Fibroblast of the conjunctiva (primary cell): ENCODE measurements around the gene HPSE2.
A peak's percentile ranks its signal among the peaks of the same experiment; 100 is the strongest.

Experiments
- DNase-seq: peaks from one replicate; pipeline ENCODE4 v3.0.0-alpha.2; 2010; ENCODE audit warnings: low read depth

The HPSE2 gene

DNA sequence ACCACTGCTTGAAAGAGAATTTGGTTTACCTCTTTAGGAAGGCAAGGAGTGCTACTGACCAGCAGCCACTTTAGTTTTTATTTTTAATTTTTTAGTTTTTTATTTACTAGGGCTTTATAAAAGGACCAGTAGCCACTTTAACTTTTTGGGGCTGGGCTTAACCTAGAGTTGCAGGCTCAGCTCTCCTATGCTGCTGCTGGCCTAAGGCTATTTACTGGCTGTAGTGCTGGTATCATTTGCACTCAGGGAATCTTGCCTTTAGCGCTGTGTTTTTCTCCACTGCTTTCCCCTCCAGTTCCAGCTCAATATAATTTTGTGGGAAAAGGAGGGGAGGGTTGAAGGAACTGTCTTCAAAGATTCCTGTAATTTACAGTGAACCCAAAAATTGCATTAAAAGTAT is 802.3 kb downstream of the HPSE2 start:
- no peak for DNase-seq

DNA sequence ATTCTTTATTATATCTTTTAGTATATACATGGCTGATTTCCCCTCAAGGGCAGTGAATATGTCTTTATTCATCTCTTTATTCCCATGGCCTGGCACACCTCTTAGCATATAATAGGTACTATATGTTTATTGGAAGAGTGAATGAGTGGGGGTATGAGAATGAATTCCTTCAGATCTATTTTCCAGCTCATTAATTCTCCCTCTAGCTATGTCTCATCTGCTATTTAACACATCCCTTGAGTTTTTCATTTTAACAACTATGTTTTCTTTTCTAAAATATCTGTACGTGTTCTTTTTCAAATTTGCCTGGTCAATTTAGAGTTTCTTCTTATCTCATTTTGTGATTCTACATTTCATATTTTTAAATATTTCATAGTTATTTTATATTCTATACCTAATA is 803.3 kb downstream of the HPSE2 start:
- no peak for DNase-seq

DNA sequence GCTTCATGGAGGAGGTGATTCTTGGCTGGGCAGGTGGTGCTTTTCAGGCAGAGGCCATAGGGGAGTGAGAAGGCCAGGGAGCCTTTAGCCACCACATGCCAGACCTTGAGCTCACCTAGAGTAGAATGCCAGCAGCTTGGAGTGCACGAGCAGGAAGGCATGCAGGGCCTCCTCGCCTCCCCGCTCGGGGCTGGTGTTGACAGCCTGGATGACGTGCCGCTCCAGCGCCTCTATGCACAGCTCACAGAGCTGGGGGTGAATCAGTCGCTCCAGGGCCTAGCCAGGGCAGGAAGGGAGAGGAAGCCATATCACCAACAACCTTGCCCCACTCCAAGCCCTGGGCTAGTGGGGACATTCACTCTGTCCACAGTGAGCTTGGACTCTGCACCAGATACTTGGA is 804.6 kb downstream of the HPSE2 start:
- DNase-seq: no peak

DNA sequence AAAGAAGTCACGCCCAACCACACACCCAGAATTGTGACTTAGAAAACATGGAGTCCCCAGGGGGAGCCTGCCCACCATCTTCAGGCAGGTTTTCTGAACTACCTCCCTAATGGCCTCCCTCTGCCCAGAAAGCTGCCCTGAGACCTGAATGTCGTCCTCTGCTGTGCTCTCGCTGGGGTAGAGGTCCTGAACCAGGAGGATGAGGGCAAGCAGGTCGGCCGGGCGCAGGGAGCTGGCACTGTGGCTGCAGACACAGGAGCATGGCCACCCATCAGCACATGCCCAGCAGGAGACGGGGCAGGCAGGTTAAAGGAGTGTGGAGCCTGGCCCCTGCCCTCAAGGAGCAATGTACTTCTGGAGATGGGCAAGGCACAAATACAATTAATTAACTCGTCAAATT is 805.2 kb downstream of the HPSE2 start:
- no peak for DNase-seq

DNA sequence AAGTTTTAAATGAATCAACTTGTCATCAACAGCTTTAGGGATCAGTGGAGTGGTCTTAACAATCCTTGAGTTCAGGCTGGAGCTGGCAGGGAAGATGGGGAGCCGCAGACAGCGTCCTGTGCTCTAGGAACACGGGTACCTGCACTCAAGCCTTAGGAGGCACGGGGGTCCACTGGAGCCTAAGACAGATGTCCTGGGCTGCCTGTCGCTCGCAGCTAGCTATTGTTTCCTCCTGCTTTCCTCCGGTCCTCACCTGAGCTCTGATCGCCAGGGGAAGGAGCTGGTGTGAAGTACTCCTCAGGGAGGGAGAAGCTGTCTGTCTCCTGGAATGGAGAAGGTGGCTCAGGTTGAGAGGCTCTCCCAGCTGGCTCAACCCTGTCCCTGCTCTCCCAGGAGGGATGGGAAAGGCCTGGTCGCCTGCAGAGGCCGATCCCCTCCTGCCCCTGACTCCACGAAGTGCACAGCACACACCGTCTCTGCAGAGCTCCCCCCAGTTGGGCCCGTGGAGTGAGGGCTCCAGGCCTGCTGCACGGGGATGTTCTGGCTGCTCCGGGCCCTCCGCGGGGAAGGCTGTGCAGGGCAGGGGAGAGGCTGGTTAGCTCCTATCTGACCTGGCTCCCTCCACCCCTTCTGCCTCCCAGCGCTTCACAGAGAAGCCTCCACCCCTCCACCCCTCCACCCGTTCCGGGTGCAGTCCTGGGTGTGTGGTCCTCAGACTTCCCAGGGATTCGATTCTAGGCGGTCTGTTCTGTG is 806.2 kb downstream of the HPSE2 start:
- DNase-seq: no peak

DNA sequence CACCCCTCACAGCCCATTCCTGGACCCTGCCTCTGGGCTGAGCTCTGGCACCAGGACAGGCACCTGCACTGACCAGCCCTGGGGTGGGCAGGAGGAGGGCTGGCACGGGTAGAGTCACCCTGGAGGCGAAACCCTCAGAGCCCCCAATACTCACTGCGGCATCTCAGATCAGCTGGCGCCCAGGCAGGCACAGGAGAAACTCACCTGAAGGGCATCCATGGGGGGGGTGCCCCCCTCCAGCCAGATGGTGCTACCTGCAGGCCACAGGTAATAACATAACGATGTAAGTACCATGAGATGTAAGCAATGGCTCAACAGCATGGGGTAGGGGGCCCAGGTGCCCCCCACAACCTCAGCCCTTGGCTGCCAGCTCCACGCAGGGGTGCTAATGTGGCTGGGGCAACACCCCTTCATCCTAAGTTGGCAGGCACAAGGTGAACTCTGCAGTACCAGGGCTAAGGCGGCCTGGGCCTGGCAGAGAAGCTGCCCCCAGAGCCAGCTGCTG is 808.6 kb downstream of the HPSE2 start:
- DNase-seq: no peak

DNA sequence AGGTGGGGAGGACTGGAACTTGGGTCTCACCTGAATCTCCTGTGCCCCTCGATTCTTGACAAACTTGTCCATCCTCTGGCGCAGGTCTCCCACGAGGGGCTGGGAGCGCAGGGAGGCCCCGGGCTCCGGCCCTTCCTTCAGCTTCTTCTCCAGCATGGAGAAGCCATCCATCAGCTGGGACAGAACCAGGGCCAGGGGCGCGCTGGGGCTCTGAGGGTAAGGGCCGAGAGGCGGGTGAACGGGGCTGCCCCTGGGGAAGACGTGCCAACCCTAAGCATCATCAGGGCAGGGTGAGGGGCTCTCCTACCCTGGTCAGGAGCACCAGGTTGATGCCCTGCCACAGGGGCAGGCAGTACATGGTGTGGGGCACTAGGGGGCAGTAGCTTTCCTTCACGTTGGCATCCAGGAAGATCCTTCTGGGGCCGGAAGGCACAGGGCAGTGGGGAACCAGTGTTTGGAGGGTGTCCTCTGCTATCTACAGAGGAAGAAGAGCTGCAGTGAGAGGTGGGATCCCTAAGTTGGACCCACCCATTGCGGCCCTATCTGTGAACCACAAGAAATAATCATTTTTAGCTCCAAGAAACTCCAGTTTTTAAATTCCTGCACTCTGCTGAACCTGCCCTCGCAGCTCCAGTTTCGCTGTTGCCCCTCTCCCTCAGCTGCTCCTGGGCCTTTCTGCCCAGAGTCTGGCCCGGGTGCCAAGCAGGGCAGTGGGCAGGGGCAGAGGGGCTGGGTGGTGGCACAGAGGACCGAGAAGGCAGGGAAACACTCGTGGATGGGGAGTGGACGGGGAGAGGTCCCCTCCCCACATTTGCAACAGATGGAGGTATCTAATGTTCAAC is 809.9 kb downstream of the HPSE2 start:
- no peak for DNase-seq

DNA sequence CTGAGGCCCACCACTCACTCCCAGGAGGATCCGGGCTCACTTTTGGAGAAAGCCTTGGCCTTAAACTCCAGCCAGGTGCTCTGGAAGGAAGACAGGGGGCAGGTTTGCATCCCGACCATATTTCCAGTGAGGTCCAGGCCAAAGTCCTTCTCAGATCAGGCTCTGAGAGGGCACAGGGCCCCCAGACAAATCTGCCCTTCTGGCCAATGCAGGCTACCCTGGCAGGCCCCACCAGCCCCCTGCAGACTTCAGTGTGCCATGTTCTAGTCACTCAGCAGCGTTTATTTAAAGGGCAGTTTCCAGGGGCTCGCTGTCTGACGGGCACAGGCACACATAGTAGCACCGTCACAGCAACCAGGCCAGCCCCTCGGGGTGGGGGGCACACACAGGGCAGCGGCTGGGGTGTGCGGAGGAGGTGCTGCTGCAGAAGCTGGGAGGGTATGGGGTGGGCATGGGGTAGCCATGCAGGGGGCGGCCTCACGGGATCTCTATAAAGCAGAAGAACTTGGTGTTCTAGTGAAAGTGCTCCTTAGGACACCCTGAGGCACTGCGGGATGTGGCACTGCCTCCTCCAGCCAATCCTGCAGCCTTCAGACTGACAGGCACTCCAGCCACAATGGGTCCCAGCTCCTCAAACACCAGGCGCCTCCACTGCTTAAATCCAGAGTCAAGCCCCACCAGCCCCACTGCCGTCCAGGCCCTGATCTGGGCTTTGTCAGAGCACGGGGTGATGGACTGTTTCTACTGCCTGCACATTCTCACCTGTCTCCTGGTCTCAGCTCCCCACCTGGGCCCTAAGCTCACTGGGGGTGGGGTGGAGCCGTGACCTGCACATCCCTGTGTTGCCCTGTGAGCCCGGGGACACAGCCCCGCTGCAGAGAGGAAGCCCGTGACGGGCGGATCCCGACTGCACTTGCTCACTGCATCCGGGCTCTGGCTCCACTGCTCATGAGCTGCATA is 811.1 kb downstream of the HPSE2 start:
- no peak for DNase-seq

DNA sequence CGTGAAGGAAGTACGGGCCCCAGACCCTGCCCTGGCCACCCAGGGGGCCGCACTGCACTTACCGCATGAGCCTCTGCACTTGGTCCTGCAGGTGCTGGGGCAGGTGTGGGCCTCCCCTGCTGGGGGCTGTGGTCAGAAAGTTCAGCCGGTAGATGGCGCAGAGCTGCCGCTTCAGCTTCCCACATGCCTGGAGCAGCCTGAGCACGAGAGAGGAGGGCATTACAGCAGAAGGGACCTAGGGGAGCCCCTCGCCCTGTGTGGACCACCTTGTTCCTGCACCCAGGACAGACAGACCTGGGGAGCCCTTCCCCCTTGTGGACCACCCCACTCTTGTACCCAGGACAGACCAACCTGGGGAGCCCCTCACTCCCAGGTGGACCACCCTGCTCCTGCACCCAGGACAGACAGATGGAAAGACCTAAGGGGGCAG is 811.9 kb downstream of the HPSE2 start:
- DNase-seq: no peak

DNA sequence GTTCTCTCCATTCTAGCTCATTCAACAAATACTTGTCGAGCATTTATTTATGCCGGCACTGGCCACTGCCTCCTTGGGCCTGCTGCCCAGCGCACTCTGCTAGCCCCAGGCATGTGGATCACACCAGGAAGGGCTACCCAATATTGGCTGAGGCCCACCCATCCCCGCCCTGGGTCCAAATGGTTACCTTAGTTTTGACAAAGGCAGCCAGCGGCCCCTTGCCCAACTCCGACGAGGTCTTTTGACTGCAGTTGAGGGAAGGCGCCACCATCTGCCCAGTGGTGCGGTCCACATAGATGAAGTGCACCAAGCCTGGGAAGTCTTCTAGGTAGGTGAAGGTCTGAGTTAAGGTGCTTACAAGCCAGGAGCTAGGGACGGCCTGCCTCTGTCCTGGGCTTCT is 813.5 kb downstream of the HPSE2 start:
- no peak for DNase-seq

DNA sequence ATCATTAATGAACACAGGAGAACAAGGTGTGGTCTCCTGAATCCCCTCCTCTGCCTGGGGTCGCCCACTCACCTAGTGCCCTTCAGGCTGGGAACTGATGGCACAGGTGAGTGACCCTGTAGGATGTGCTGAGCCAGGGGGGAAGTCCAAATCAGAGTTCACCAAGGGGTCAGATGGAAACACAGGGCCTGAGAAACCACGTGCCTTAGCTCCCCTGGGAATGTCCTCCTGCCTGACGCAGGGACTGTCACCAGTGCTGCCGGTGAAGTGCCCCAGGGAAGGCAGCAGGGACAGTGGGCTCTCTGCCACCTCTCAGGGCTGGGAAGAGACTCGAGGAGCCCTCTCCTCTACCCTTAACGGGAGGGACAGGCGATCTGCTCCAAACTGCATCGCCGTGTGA is 814.9 kb downstream of the HPSE2 start:
- no peak for DNase-seq

DNA sequence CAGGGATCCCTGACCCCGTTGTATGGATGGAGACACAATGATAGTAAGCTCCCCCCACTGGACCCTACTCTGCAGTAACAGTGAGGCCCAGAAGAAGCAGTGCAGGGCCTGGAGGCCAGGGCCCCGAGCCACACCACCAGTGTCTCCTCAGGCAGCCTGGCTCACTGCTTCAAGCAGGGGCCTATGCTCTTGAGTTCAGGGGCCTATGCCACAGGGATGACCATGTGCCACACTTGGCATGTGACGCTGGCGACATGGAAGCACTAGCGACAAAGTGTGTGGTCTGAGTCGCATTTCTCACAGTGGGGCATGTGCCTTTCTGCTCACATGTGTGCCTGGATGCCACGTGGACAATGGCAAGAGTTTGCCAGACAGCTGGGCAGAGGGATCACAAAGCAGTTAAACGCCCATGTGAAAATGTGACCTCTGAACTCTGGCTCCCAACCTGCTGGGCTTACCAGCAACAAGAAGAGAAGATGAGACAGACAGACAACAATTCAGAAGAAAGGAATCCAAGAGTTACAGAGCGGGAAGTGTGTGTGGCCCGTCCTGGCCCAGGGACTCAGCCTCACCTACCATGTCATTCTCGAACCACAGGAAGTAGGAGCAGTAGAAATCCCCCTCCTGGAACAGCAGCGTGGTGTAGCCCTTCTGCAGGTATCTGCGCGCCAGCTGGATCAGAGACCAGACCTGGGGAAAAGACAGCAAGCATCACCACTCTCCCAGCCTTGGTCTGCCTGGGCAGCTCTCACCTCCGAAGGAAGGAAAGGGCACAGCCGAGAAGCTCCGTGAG is 816.0 kb downstream of the HPSE2 start:
- DNase-seq: no peak

DNA sequence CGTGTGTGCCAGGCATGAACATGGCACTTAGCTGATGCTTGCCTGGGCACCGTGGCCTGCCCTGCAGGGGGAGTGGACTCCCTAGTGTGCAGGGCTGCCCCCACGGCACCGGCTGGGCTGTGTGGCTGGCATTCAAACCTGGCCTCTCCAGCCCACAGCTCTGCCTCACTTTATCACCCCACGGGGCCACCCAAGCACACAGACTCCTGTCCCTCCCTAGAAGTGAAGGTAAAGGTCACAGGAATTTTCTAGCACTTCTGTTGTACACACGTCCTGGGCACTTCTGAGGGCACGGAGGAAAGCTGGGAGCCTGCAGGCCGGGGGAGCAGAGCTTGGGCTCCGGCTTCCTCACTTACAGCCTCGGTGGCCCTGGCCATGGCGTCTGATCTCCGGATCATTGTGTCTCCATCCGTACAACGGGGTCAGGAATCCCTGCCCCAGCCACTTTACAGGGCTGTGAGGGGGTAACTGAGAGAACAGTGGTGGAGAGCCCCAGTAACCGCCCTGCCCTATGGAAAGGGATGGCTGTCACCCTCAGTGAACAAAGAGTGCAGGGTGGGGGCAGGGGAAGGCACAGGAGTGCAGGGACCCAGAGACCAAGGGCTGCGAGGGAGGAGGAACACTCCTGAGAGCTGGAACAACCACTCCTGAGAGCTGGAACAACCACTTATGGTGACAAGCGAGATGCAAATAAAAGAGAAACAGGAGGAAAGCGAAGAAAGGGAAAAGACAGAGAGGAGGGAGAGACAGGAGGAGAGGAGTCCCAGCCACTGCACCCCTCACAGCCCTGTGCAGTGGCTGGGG is 816.8 kb downstream of the HPSE2 start:
- DNase-seq: no peak

DNA sequence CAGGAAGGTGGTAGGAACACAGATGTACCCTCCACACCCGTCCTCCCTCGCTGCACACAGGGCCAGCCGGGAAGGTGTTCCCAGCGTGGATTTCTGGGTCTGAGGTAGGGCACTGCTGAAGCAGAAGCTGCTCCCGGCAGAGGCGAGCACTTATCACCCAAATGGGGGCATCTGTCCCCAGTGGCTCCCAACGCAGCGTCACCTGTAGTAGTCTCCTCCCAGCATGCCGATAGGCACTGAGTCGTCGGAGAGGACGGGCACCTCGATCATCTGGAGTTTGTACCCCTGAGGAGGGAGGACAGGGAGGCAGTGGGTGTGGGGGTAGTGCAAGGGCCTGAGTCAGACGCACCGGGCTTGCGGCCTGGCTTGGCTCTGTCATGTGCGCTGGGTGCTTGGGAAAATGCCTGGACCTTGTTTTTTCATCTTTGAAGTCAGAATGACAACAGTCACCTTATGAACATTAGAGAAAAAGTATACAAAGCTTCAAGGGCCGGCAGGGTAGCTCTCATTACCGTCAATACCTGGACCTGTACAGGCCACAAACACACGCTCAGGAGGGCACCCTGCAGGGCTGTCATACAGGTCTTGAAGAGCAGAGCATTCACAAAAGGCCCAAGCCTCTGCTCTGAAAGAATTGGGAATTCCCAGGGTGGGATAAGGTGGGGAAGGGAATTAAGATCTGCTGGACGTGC is 817.5 kb downstream of the HPSE2 start:
- DNase-seq: no peak

DNA sequence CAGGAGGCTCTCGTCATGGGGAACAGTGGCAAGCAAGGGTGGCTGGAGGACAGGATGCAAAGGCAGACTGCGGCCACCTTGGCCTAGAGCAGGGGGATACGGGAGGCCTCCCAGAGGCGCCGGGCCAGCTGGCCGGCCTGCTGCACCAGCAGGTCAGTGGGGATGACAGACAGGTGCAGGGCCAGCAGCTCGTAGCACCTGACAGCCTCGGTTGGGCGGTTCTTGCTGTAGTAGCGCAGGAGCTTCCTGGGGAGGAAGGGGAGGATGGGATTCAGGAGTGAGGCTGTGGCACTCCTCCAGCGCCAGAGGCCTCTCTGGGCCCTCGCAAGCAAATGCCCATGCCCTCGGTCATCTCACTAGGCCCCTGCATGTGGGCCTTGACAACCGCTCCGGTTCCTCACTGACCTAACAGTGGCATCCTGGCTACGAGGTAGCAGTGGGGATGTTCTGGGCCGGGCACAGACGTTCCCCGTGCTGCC is 818.1 kb downstream of the HPSE2 start:
- no peak for DNase-seq

DNA sequence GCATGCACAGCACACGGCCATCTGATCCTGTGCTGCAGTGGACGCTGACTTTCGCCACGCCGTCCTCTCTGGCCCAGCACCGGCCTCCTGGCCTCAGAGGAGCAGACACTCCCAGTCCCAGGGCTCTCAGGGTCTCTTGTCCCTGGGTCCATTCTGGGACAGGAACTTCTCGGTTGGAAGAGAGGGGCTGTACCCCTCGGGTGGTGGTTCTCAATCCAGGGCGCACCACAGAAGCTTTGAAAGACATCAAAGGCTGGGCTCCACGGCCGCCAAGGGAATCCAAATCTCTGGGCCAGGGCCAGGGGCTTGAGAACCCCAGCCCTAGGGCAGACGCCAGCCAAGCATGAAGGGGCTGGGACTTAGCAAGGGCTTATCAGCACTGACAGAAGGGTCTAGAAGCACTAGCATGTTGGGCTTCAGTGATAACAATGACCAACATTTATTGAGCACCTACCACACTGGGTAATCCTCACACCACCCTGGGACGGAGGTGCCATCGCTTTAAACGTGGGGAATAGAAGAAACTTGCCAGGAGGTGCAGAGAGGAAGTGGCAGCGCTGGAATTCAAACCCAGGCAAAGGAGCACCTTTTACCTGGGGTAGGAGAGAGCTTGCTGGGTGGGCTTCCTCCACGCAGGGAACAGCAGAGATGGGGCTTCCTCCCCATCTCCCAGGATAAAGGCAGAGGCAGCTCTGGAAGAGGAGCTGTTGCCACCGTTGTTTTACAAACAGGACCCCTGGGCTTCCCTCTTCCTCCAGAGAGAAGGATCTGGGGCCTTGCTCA is 818.9 kb downstream of the HPSE2 start:
- DNase-seq: no peak

DNA sequence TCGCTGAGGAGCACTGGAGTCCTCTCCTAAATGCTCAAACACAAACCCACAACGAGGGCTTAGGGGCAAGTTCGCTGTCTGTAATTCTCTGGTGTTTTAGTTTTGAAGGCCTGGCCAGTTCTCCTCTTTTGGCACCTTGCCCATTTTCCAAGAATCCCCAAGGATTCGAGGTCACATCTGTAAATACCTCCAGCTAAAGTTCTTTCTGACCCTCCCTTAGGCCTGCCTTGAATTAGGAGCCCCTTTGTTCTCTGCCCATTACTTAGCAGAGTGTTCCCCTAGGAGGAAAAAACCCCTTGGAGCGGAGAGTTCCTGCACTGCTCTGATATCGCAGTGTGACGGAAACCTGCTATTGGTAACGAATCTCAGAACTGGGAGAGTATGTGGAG is 819.9 kb downstream of the HPSE2 start:
- no peak for DNase-seq

DNA sequence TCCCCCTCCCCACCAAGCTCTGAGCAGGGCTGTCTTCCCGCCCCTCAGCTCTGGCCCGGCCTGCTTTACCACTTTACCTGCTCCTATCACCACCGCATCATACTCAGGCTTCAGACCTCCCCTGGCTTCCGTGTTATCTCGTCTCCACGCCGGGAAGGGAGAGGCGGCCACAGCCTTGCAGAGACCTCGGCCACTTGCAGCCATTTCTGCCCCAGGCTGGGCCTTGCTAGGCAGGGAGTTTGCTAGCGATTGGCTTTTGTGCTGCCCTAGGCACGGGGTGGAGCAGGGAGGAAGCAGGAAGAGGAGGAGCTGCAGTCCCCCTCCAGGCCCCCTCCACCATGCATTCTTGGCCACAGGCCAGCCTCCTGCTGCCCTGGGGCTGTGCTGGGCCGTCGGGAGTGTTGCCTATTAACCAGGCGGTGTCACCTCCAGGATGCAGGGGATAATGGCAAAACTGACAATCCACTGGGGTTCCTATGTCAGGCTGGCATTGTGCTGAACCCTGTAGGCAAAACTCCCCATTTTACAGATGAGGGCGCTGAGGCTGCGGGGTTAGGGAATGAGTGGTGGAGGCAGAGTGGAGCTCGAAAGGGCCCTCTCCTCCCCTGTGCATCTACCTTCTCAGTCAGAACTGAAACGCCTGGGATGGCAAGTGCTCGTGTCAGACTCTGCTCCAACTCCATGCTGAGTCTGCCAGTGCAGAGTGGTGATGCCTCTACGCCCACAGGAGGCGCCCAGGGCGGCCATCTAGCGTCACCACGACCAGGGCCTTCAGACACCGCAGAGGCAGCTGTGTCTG is 820.5 kb downstream of the HPSE2 start, which contains the start of gene PYROXD2:
PYROXD2 (minus strand) TSS at position 251 of the 799 bp plus-strand sequence; CDS start at position 204, 47 bp downstream.
- DNase-seq: peak; percentile 88
